Thyroid gland (tissue), 4 donors: ENCODE results near the gene CCDC7. TPM values are rescaled to one million over a fixed set of nuclear protein-coding genes. Genes with fewer than 3 reads are reported as not detected.
"Not testable (repeated sequence)": the region's sequence is repeated elsewhere in the genome, so short reads cannot be mapped to it uniquely, and the experiment has no call there.

ENCODE experiments used
- DNase-seq, 2 donors: peaks; one replicate each; pipeline ENCODE4 v3.0.0-alpha.2; 2019
- H3K27ac ChIP-seq, 3 donors: fragments of 200-600 bp; sonication (generic); 1 replicate in 2 of 3; 2 replicates in 1 of 3; pipeline ENCODE4 v1.5.1; 2016 to 2019; ENCODE audit warnings: mild to moderate bottlenecking in 1 of 3, moderate library complexity in 1 of 3
- H3K27me3 ChIP-seq: fragments of 200-600 bp; sonication (generic); one replicate; pipeline ENCODE4 v1.5.1; 2019
- H3K36me3 ChIP-seq, 2 donors: fragments of 200-600 bp; sonication (generic); one replicate each; pipeline ENCODE4 v1.5.1; 2016 to 2019
- H3K4me1 ChIP-seq, 2 donors: fragments of 200-600 bp; sonication (generic); one replicate each; pipeline ENCODE4 v1.5.1; 2017 to 2019
- H3K4me3 ChIP-seq, 3 donors: fragments of 200-600 bp; sonication (generic); replicated peaks in 1 of 3; 1 replicate in 2 of 3; 2 replicates in 1 of 3; pipeline ENCODE4 v1.5.1; 2016; ENCODE audit warnings: mild to moderate bottlenecking in 1 of 3
- H3K9me3 ChIP-seq: fragments of 200-600 bp; sonication (generic); one replicate; pipeline ENCODE4 v1.5.1; 2017
- POLR2A ChIP-seq, 2 donors: fragments of 450-650 bp; IDR thresholded peaks; one replicate each; pipeline ENCODE4 v1.6.1; 2017; ENCODE audit warnings: antibody characterized with exemption in 2 of 2, mild to moderate bottlenecking in 2 of 2, moderate library complexity in 1 of 2
- WGBS, 2 donors: methylation state at CpG; one replicate each; pipeline ENCODE4 v1.1.5; 2017; 5-methylcytosine and 5-hydroxymethylcytosine counted together
- intact Hi-C: fragments of 100-400 bp; cut with DNase I; formaldehyde crosslinking; loops from one replicate; pipeline ENCODE4 v1.15.1; 2023
- total RNA-seq, 4 donors: library from RNA; depleted of rRNA; stranded (reverse); fragments of >200 nt; gene quantifications; one replicate each; pipeline ENCODE4 v1.2.3, GENCODE V29; 2016
- TF ChIP-seq, protein P1 (sequence below), 6 experiments: fragments of 200-600 bp in 3 of 6; fragments of 450-650 bp in 3 of 6; sonication (generic) in 3 of 6; IDR thresholded peaks; one replicate each; pipeline ENCODE4 v1.5.1; 2016 to 2019; ENCODE audit warnings: antibody characterized with exemption in 6 of 6, mild to moderate bottlenecking in 2 of 6, inconsistent platforms in 1 of 6, moderate library complexity in 1 of 6

Gene CCDC7
- total RNA-seq, 4 donors from 2014 or later: 41.2 to 69.0 (median 55.2) TPM

DNA sequence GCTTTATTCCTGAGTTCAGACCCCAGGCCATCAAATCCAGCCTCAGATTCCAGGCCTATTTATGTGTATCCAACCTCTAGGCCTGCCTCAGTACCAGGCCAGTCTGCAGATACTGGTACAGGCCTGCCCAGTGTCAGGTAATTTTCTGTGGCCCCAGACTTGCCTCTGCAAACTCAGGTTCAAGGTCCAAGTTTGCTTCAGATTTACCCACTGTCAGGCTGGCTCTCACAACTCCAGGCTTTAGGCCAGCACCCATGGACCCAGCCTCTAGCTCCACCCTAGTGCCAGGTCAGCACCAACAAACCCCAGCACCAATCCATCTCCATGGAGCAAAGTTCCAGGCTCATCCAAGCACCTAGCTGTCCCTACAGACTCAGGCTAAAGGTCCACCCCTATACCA, 342.4 kb downstream of the CCDC7 start:
- no peak for TF ChIP-seq POLR2A (IDR thresholded peaks at IDR 0.05)
- TF ChIP-seq, protein P1, sequence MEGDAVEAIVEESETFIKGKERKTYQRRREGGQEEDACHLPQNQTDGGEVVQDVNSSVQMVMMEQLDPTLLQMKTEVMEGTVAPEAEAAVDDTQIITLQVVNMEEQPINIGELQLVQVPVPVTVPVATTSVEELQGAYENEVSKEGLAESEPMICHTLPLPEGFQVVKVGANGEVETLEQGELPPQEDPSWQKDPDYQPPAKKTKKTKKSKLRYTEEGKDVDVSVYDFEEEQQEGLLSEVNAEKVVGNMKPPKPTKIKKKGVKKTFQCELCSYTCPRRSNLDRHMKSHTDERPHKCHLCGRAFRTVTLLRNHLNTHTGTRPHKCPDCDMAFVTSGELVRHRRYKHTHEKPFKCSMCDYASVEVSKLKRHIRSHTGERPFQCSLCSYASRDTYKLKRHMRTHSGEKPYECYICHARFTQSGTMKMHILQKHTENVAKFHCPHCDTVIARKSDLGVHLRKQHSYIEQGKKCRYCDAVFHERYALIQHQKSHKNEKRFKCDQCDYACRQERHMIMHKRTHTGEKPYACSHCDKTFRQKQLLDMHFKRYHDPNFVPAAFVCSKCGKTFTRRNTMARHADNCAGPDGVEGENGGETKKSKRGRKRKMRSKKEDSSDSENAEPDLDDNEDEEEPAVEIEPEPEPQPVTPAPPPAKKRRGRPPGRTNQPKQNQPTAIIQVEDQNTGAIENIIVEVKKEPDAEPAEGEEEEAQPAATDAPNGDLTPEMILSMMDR (IDR thresholded peaks at IDR 0.05): no peak
- H3K27me3 ChIP-seq: no peaks in the 10 kb centered on the region
- H3K4me1 ChIP-seq: no peaks in the 10 kb centered on the region
- intact Hi-C loops: no loop called here
- DNase-seq: no peak
- H3K27ac ChIP-seq: no peak overlapping the region
- no peaks in the 10 kb centered on the region for H3K36me3 ChIP-seq
- H3K9me3 ChIP-seq: no peaks in the 10 kb centered on the region
- H3K4me3 ChIP-seq: no peak overlapping the region

DNA sequence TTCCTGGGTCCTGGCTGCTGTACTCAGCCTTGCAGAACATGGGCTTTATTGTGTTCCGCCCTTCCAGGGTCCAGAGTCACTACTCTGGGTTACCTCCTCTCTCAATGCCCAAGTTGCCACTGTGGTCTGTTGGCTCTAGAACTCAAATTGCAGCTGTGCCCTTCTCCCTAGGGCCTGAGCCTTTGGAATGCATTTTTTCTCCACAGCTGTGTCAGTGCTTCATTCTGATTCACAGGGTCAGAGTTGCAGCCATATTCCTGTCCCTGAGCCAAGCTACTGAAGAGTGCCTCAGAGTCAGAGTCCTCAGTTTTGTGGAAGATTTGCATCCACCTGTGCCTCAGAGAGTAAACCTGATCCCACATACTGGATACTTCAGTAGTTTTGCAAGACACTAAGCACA, 344.5 kb downstream of the CCDC7 start:
- intact Hi-C loops: no loop called here
- no peaks in the 10 kb centered on the region for H3K36me3 ChIP-seq

DNA sequence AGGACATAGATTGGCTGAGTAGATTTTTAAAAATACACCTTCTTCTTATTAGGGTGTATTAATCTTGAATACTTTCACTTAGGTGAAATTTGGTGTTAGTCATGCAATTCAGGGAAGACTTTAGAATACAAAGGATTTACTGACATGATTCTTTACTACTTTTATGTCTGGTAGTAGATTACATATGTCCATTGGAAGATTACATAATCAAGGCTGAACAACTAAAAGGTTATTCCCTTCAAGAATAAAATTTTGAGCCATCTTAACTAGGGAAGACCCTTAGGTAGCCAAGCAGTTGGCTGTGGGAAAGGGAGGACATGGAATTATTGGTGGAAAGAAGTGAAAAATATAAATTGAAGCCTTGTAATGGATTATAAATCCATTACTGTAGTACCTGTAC, 347.1 kb downstream of the CCDC7 start:
- Histone ChIP-seq H3K27ac (no peak overlapping the region), H3K36me3 (no peaks in the 10 kb centered on the region), H3K27me3 (no peaks in the 10 kb centered on the region), H3K4me3 (no peak overlapping the region), H3K4me1 (no peaks in the 10 kb centered on the region), H3K9me3 (no peaks in the 10 kb centered on the region)
- no peak for DNase-seq
- intact Hi-C loops: no loop called here
- TF ChIP-seq POLR2A (IDR thresholded peaks at IDR 0.05): no peak
- TF ChIP-seq, protein P1 (IDR thresholded peaks at IDR 0.05): no peak

More for the DNA sequence above, 344.5 kb downstream of the CCDC7 start:
- Histone ChIP-seq H3K27me3 (no peaks in the 10 kb centered on the region), H3K4me1 (no peaks in the 10 kb centered on the region), H3K27ac (no peak overlapping the region), H3K4me3 (no peak overlapping the region), H3K9me3 (no peaks in the 10 kb centered on the region)
- TF ChIP-seq, protein P1 (IDR thresholded peaks at IDR 0.05): no peak
- no peak for TF ChIP-seq POLR2A (IDR thresholded peaks at IDR 0.05)
- 100% methylated on average over 1 of the region's 1 CpG for WGBS, 2 donors
- no peak for DNase-seq

DNA sequence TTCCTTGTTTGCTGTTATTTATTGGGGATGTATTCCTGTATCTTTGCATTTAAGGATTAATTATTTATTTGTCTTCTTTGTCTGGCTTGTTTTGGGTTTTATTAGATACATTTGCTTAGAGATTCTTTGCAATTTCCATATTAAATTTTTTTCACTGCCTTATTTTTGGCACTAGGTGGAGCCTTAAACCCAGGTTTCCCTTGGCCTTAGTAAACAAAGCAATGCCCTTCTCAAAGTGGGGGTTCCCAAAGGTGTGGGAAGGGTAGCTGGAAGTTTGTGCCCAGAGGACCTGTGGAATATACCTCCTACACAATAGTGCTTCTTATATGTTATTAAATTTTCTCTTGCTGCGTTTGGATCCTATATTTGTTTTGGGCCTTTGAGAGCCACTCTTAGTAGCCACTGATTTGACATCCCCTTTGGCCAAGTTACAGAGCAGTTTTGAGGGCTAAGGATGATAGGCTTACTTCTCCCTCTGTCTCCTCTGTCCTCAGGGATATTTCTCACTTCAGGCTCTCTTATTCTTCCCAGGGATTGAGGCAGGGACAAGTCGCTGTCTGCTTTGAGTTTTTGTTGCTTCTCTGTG, 349.8 kb downstream of the CCDC7 start:
- Histone ChIP-seq H3K9me3 (no peaks in the 10 kb centered on the region), H3K4me1 (no peaks in the 10 kb centered on the region), H3K36me3 (no peaks in the 10 kb centered on the region), H3K4me3 (no peak overlapping the region), H3K27ac (no peak overlapping the region), H3K27me3 (no peaks in the 10 kb centered on the region)
- TF ChIP-seq, protein P1 (IDR thresholded peaks at IDR 0.05): peak; percentile 32 to 81 (median 62)
- no peak for TF ChIP-seq POLR2A (IDR thresholded peaks at IDR 0.05)
- intact Hi-C loops: loop anchor here (2.0 kb wide), 1 partner anchor 213 kb away; no protein-coding TSS in a partner anchor
- DNase-seq: no peak
- 47 to 53% methylated on average over 2 of the region's 2 CpGs for WGBS, 2 donors

DNA sequence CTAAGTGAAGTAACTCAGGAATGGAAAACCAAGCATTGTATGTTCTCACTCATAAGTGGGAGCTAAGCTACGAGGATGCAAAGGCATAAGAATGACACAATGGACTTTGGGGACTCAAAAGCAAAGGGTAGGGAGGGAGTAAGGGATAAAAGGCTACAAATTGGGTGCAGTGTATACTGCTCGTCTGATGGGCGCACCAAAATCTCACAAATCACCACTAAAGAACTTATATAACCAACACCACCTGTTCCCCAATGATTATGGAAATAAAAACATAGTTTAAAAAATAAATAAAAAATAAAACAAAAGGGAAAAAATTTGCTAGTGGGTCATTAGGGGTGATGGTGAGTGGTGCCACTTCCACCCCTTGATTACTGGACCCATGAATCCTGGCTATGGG, 351.5 kb downstream of the CCDC7 start:
- H3K4me1 ChIP-seq, DNase-seq, H3K27ac ChIP-seq, intact Hi-C loops, H3K9me3 ChIP-seq, H3K36me3 ChIP-seq, H3K27me3 ChIP-seq, H3K4me3 ChIP-seq: not testable (repeated sequence)
- 83 to 93% methylated on average over 3 of the region's 3 CpGs for WGBS, 2 donors

DNA sequence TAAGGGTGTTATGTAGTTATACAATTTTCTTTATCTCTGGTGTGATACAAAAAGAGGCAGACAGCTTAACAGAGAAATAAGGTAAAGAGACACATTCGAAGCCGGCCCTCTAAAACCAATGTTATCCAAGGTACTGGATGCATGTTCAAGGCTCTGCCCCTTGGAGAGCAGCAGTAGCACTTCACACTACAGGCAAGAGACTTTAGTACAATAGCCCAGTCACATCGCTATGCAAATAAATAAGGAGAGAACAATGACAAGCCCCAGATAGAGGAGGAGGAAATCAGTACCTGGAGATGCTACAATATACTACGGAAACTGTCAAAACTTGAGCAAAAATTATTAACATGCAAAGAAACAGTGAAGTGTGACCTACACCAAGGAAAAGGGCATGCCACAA, 401.0 kb downstream of the CCDC7 start:
- H3K27ac ChIP-seq: no peak overlapping the region
- intact Hi-C loops: no loop called here
- H3K9me3 ChIP-seq: no peaks in the 10 kb centered on the region
- no peak for DNase-seq
- no peak for TF ChIP-seq POLR2A (IDR thresholded peaks at IDR 0.05)
- TF ChIP-seq, protein P1 (IDR thresholded peaks at IDR 0.05): no peak
- no peaks in the 10 kb centered on the region for H3K36me3 ChIP-seq
- no peak overlapping the region for H3K4me3 ChIP-seq
- no peaks in the 10 kb centered on the region for H3K4me1 ChIP-seq
- no peaks in the 10 kb centered on the region for H3K27me3 ChIP-seq
- 86 to 94% methylated on average over 4 of the region's 4 CpGs for WGBS, 2 donors
